Measurements from ENCODE around the gene RAD9A. TPM values are rescaled to one million over a fixed set of nuclear protein-coding genes. Genes with fewer than 3 reads are reported as not detected.

Gene RAD9A
- polyA plus RNA-seq, 1 of the 3 experiments (the other 2 are of a cell fraction) = 22.3 TPM

DNA sequence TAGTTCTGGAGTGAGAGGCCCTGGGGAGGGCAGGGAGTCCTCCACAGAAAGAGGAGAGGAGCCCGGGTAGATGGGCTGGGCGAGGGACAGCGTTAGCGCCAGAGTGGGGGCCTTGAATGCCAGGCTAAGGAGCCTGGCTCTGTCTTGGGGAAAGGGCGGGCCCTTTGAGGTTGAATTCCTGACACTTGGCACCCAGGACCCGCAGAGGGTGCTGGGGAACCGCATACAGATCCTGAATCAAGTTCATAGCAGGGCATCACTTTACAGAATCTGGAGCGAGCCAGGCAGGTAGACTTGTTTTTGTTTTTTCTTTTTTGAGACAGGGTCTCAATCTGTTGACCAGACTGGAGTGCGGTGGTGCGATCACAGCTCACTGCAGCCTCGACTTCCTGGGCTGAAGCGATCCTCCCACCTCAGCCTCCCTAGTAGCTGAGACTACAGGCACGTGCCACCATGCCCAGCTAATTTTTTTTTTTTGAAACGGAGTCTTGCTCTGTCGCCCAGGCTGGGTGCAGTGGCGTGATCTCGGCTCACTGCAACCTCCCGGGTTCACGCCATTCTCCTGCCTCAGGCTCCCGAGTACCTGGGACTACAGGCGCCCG, 29.7 kb downstream of the RAD9A start (continued):
- TF ChIP-seq, protein P1, sequence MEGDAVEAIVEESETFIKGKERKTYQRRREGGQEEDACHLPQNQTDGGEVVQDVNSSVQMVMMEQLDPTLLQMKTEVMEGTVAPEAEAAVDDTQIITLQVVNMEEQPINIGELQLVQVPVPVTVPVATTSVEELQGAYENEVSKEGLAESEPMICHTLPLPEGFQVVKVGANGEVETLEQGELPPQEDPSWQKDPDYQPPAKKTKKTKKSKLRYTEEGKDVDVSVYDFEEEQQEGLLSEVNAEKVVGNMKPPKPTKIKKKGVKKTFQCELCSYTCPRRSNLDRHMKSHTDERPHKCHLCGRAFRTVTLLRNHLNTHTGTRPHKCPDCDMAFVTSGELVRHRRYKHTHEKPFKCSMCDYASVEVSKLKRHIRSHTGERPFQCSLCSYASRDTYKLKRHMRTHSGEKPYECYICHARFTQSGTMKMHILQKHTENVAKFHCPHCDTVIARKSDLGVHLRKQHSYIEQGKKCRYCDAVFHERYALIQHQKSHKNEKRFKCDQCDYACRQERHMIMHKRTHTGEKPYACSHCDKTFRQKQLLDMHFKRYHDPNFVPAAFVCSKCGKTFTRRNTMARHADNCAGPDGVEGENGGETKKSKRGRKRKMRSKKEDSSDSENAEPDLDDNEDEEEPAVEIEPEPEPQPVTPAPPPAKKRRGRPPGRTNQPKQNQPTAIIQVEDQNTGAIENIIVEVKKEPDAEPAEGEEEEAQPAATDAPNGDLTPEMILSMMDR (IDR thresholded peaks at IDR 0.05) = no peak
- TF ChIP-seq RFX5 (IDR thresholded peaks at IDR 0.05; ENCODE audit: low read length) (no peak), FOXM1 (IDR thresholded peaks at IDR 0.05; ENCODE audit: low read depth) (no peak), GATA2 (CRISPR knock-in tag; IDR thresholded peaks at IDR 0.05) (no peak)

DNA sequence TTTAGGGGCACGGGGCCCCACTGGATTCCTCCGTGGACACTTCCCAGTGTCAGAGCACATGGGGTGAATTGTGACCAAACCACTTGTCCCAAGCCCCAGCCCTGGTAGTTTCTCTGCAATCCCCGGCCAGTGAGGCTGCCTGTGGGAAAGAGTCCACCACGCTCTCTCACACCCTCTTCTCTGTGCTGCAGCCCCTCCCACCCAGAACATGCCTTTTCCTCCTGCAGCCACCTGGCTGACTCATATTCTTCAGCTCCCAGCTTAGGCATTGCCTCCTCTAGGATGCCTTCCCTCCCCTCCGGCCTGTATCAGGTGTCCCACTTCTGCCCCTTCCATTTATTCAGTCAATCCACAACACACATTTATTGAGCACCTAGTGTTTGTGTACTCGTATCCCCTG, 31.1 kb downstream of the RAD9A start:
- no peaks in the 10 kb centered on the region for H3K9me2 ChIP-seq
- H3K4me2 ChIP-seq = no peak overlapping the region
- TF ChIP-seq NRF1 (IDR thresholded peaks at IDR 0.05; ENCODE audit: low read depth, low read length) (no peak), NFIC (IDR thresholded peaks at IDR 0.05; ENCODE audit: borderline replicate concordance) (no peak), TAF1 (IDR thresholded peaks at IDR 0.05; ENCODE audit: borderline replicate concordance, low read depth, low read length) (no peak)
- TF ChIP-seq, protein P2, sequence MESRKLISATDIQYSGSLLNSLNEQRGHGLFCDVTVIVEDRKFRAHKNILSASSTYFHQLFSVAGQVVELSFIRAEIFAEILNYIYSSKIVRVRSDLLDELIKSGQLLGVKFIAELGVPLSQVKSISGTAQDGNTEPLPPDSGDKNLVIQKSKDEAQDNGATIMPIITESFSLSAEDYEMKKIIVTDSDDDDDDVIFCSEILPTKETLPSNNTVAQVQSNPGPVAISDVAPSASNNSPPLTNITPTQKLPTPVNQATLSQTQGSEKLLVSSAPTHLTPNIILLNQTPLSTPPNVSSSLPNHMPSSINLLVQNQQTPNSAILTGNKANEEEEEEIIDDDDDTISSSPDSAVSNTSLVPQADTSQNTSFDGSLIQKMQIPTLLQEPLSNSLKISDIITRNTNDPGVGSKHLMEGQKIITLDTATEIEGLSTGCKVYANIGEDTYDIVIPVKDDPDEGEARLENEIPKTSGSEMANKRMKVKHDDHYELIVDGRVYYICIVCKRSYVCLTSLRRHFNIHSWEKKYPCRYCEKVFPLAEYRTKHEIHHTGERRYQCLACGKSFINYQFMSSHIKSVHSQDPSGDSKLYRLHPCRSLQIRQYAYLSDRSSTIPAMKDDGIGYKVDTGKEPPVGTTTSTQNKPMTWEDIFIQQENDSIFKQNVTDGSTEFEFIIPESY (IDR thresholded peaks at IDR 0.05; ENCODE audit: borderline replicate concordance, low read depth) = no peak
- H3K36me3 ChIP-seq (replicated peaks in 1 of 2; ENCODE audit: control insufficient read depth in 1 of 2, insufficient read depth in 2 of 2, low read length in 1 of 2) = no peaks in the 10 kb centered on the region
- ChIA-PET POLR2A (interaction anchor here (1.4 kb wide), 1 partner anchor 21 kb away, joined by 4 read pairs; the partner anchor contains the start of gene PPP1CA), CTCF (interaction anchor here (1.0 to 1.2 kb wide), 3 partner anchors 21 to 40 kb away, joined by 3 to 6 read pairs (median 4); partner anchors contain the start of genes PPP1CA and RAD9A)
- H3K27me3 ChIP-seq (ENCODE audit: insufficient read depth) = no peaks in the 10 kb centered on the region
- no peak overlapping the region for H2AFZ ChIP-seq (ENCODE audit: low read depth)
- H3K4me3 ChIP-seq (ENCODE audit: low read depth in 2 of 2, low read length in 1 of 2) = no peak overlapping the region
- H3K9me3 ChIP-seq = no peaks in the 10 kb centered on the region
- H4K20me1 ChIP-seq (ENCODE audit: insufficient read depth) = no peaks in the 10 kb centered on the region
- H3F3A ChIP-seq (replicated peaks; ENCODE audit: insufficient read depth) = no peaks in the 10 kb centered on the region
- H3K27ac ChIP-seq (ENCODE audit: low read depth in 2 of 2, low read length in 1 of 2) = no peak overlapping the region
- no peaks in the 10 kb centered on the region for H3K79me2 ChIP-seq (ENCODE audit: insufficient read depth)
- peaks cover 5 to 8% of the 10 kb centered on the region in 2 experiments; a peak in 2 of 4 replicates for H3K4me1 ChIP-seq (ENCODE audit: control insufficient read depth in 1 of 2, insufficient read depth in 2 of 2, low read depth in 1 of 2, low read length in 1 of 2)
- DNase-seq = no peak
- WGBS (ENCODE audit: low lambda C conversion rate) = 94% methylated on average over 6 of the region's 6 CpGs
- no peak overlapping the region for H3K9ac ChIP-seq

DNA sequence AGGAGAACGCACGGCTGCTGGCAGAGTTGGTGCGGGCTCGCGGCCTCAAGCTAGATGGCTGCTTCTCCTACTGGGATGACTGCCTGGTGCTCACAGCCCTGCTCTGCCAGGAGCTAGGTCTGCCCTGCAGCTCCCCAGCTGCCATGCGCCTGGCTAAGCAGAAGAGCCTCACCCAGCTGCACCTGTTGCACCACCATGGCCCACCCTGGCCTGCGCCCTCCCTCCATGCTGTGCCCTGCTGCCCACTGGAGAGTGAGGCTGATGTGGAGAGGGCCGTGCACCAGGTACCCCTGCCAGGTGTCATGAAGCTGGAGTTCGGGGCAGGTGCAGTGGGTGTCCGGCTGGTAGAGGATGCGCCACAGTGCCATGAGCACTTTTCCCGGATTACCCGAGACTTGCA, 31.7 kb downstream of the RAD9A start:
- WGBS (ENCODE audit: low lambda C conversion rate) = 88% methylated on average over 7 of the region's 13 CpGs
- CTCF ChIA-PET = interaction anchor here (1.1 to 1.7 kb wide), 2 partner anchors 22 kb away, joined by 6 to 9 read pairs; partner anchors contain the start of gene PPP1CA
- H3K9me3 ChIP-seq = no peaks in the 10 kb centered on the region

More for the DNA sequence above, 31.7 kb downstream of the RAD9A start:
- no peak overlapping the region for H2AFZ ChIP-seq (ENCODE audit: low read depth)
- TF ChIP-seq NRF1 (IDR thresholded peaks at IDR 0.05; ENCODE audit: low read depth, low read length) (no peak), FOSL2 (IDR thresholded peaks at IDR 0.05; ENCODE audit: borderline replicate concordance, low read depth) (no peak), YY1 (IDR thresholded peaks at IDR 0.05; ENCODE audit: low read depth) (no peak)
- TF ChIP-seq, protein P3, sequence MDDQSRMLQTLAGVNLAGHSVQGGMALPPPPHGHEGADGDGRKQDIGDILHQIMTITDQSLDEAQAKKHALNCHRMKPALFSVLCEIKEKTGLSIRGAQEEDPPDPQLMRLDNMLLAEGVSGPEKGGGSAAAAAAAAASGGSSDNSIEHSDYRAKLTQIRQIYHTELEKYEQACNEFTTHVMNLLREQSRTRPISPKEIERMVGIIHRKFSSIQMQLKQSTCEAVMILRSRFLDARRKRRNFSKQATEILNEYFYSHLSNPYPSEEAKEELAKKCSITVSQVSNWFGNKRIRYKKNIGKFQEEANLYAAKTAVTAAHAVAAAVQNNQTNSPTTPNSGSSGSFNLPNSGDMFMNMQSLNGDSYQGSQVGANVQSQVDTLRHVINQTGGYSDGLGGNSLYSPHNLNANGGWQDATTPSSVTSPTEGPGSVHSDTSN (IDR thresholded peaks at IDR 0.05) = no peak
- H3K9ac ChIP-seq = no peak overlapping the region
- no peaks in the 10 kb centered on the region for H3K9me2 ChIP-seq
- DNase-seq = no peak
- H3K36me3 ChIP-seq (replicated peaks in 1 of 2; ENCODE audit: control insufficient read depth in 1 of 2, insufficient read depth in 2 of 2, low read length in 1 of 2) = no peaks in the 10 kb centered on the region
- no peaks in the 10 kb centered on the region for H3K27me3 ChIP-seq (ENCODE audit: insufficient read depth)
- H4K20me1 ChIP-seq (ENCODE audit: insufficient read depth) = no peaks in the 10 kb centered on the region
- H3K27ac ChIP-seq (ENCODE audit: low read depth in 2 of 2, low read length in 1 of 2) = no peak overlapping the region
- peaks cover 2% of the 10 kb centered on the region for H3K79me2 ChIP-seq (ENCODE audit: insufficient read depth)
- peaks cover 5 to 8% of the 10 kb centered on the region in 2 experiments; a peak in 2 of 4 replicates for H3K4me1 ChIP-seq (ENCODE audit: control insufficient read depth in 1 of 2, insufficient read depth in 2 of 2, low read depth in 1 of 2, low read length in 1 of 2)
- no peaks in the 10 kb centered on the region for H3F3A ChIP-seq (replicated peaks; ENCODE audit: insufficient read depth)
- POLR2A ChIA-PET = interaction anchor here (1.4 kb wide), 1 partner anchor 22 kb away, joined by 4 read pairs; the partner anchor contains the start of gene PPP1CA
- no peak overlapping the region for H3K4me3 ChIP-seq (ENCODE audit: low read depth in 2 of 2, low read length in 1 of 2)
- no peak overlapping the region for H3K4me2 ChIP-seq
